GM19239 (cell line): ENCODE data around the gene U2AF1L4.

Experiments
- DNase-seq: peaks from one replicate; pipeline ENCODE4 v3.0.0; 2011; ENCODE audit warnings: low spot score; ENCODE audit not compliant: insufficient read length
- FAIRE-seq: peaks from 2 replicates; lab custom pipeline; 2011; peaks lifted over from hg19 to GRCh38; lab: Jason Lieb, UNC

Gene U2AF1L4

DNA sequence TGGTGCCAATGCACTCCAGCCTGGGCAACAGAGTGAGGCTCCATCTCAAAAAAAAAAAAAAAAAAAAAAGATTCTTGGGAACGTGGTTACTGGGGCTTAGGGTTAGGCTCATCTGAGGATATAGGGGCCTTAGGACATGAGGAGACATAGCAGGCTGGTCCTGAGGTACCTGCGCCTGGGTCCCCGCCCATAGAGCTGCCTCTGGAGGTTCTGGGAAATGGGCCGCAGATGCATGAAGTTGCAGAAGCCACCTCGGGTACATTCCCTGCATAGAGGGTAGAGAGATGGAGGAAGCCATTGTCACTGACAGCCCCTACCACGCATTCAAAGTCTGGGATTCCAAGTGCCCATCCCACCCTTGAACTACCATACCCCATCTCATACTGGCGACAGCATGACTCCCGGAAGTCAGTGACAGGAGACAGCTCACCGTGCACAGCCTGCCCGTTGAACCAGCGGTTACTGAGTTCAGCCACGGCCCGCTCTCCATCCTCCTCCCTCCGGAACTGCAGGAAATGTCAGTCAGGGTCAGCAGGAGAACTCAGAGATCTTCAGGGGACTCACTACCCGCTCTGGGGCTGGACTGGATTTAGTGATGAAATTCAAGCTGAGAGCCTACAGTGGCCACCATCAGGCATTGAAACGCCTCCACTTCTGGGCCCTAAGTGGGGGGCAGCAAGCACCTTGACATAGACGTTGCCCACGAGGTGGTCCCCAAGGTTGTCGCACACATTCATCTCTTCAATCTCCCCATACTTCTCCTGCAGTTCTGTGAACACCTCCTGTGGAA is 1.4 kb downstream of the U2AF1L4 start:
- DNase-seq (no peak), FAIRE-seq (no peak)

DNA sequence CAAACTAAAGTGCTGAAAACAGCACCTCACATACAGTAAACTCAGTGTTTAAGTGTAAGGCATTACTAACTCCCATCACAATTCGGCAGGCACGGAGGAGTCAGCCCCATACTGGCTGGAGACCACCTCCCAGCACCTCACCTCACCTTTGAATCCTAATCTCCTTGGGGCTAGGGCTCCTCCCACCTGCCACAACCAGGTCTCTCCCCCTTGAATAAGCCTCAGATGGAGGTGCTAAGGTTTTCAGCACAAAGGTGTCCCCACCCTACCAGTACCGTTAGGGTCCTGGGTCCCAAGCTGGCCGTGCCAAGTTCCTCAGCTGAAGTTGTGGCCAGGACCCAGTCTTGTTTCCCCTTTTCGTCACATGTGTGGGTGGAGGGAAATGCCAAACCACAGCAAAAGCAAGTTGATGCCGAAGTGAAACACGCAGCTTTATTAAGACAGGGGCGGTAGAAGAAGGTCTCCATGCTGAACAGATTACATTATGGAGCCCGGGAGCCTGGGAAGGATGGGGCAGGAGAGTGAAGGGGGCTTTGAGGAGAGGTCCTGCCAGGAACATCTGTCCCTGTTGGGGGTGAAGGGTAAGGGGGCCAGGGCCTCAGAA is 3.0 kb downstream of the U2AF1L4 start, which contains the start of gene IGFLR1:
IGFLR1 (minus strand) TSS at position 332 of the 604 bp plus-strand sequence. CDS start 1,272 bp downstream, outside the sequence.
- DNase-seq (no peak), FAIRE-seq (peak; percentile 93)

DNA sequence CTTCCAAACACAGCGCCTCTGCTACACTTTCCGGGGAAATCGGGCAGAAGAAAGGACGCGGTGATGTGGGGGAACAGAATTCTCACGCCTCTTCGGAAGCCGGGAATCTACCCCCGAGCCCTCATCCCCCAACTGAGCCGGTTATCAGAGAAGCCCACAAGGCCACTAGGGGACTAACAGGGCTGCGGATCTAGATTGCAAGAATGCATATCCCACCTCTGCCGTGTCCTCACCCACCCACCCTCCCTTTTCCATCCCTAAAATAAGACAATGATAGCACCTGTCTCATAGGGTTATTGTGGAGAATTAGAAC is 4.1 kb downstream of the U2AF1L4 start:
- FAIRE-seq (no peak), DNase-seq (no peak)

DNA sequence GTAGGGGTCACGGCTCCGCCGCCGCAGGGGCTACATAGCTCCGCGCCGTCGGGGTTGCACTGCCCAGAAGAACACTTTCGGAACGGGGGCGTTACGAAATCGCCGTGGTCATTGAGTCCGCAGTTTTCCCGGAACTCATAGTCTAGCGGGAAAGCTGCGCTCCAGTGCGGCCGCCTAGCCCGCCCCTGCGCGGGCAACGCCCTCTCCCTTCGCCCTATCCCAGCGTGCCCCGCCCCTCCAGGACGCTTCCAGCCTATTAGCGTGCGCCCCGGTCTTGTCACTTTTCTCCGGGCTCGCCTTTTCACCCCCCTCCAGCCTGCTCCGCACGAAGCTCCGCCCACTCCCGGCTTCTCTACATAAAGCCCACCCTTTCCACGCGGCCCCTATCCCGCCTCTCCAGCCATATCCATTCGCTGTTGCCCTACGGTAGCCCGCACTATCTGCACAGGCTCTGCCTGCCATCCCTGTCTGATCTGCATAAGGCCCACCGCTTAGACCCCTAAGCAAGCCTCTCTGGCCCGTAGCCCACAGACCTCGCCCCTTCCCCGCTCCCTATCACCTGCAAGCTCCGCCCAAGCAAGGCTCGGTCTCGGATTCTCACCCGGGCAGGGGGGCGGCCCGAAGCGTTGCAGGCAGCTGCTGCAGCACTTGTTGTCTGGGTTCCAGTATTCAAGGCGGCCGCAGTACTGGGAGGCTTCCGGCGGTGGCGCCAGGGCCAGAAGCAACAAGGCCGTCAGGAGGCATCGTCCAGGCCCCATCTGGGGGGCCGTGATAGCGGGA is 4.6 kb downstream of the U2AF1L4 start:
- peak; percentile 93 for FAIRE-seq

DNA sequence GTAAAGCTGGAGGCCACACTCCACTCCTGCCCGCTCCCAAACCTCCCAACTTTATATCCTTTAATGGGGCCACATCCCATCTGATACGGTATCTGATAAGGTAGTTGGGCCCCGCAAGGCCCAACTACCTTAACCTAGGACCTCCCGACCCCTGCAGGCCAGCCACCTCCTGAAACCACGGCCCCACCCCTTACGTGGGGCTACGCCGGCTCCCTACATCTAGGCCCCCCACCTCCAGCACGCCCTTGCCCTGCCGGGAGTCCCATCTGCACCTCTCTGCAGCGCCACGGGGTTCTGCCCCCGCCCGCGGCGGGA is 5.2 kb downstream of the U2AF1L4 start:
- DNase-seq (no peak), FAIRE-seq (no peak)

More for the DNA sequence above, 4.6 kb downstream of the U2AF1L4 start:
- DNase-seq: peak; percentile 99

DNA sequence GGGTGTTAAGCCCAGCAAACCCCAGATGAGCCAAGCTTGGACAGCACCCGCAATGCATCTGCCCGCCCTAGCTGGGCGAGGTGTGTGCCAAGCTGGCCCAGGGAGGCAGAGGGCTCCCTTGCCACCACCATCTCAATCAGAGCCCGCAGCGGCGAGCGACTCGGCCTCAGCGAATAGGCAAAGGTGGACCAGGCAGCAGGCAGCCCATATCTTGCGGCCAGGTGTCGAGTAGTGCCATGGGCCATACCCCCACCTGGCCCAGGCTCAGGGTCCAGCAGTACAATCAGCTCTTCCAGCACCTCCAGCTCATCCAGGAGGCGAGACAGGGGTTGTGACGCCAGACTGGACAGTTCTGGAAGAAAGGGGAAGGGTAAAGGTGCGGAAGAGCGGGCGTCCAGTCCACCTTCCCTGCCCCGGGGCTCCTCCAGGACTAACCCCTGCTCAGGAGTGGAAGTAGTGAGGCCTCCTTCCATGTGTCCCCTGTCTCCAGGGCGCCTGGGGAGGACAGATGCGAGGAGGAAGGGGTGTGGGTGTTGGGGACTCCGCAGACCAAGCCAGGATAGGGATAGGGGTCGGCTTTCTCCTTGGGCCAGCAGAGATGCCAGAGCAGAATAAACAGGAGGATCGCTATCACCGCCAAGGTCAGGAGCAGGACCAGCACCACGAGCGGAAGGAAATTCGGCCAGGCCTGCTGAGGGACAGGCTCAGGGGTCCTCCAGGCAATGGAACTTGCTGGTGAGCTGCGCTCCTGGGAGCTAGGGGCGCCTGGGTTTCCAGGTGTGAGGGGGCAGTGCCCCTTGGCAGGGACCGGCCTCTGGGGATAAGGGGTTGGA is 5.7 kb downstream of the U2AF1L4 start:
- DNase-seq (no peak), FAIRE-seq (no peak)

DNA sequence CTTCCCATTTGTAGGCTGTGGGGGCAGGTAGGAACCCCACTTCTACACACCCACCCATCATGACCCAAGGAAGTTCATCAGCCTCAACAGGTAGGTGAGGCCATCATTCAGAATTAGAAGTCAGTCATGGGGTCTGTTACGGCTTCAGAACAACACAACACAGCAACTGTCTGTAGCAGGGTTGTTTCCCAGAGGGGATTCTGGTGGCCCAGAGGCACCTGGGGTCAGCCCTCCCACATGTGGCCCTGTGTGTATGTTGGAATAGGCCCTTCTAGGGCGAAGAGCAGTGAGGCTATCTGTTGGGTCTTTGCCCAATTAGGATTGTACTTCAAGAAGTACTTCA is 6.4 kb downstream of the U2AF1L4 start:
- FAIRE-seq (no peak), DNase-seq (no peak)

DNA sequence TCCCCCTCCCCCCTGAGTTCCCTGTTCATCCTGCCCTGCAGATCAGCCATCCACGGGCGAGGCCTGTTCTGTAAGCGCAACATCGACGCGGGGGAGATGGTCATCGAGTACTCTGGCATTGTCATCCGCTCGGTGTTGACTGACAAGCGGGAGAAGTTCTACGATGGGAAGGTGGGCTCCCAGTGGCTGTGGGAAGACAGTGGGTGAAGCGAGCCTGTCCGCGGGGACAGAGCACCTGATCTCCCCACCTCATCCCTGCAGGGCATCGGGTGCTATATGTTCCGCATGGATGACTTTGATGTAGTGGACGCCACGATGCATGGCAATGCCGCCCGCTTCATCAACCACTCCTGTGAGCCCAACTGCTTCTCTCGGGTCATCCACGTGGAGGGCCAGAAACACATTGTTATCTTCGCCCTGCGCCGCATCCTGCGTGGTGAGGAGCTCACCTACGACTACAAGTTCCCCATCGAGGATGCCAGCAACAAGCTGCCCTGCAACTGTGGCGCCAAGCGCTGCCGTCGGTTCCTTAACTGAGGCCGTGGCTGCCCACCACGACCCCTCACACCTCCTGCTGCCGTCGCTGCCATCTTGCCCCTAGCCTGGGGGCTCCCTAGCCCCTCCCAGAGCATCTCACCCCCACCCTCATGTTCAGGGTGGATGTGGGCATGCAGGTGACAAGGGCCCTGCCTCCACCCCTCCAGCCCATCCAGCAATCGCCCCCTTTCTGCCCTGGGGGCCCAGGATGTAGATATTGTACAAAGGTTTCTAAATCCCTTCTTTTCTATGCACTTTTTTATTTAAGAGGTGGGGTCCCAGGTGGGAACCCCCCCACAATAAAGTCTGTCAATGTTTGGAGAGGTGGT is 7.0 kb downstream of the U2AF1L4 start:
- FAIRE-seq (no peak), DNase-seq (no peak)

DNA sequence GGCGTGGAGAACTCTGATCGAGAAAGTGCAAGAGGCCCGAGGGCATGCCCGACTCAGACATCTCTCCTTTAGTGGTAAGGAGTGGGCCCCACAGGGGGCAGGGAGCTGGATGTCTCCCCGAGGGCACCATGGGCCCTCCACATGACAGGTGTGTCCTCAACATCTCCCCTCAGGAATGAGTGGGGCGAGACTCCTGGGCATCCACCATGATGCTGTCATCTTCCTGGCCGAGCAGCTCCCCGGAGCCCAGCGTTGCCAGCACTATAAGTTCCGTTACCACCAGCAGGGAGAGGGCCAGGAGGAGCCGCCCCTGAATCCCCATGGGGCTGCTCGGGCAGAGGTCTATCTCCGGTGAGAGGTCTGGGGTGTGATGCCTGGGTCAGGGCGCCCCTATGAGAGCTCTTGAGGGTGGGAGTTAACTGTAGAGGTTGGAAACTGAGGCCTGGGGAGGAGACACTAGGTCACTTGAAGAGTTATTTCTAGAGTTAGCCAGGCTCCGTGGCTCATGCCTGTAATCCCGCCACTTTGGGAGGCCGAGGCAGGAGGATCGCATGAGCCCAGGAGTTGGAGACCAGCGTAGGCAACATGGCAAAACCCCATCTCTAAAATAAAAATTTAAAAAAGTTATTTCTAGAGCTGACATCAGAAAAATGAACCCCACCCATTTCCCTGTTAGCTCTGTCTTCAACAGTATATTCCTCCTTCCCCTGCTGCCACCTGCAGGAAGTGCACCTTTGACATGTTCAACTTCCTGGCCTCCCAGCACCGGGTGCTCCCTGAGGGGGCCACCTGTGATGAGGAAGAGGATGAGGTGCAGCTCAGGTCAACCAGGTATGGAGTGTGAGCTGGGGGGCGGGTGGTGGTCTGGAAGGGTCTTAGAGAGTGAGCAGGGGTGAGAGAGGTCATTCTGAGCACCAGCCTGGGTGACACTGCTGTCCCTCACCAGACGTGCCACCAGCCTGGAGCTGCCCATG is 8.0 kb downstream of the U2AF1L4 start:
- DNase-seq (no peak), FAIRE-seq (peak; percentile 28)

DNA sequence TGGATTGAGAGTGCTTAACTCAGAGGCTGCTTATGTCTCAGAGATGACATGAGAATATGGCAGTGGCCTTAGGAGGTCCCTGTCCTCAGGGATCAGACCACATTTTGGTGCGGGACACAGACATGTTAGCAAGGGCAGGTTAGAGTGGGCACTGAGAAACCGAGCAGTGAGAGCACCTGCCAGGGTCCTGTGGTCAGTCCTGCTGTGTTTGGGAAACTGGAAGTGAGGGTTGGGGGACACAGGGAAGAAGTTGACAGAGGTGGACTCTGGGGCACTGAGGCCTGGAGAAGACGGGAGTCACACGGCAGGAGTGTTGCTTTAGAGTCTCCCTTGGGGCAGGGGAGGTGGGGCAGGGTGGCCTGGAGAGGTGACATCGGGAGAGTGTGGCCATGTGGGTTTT is 10.3 kb downstream of the U2AF1L4 start:
- FAIRE-seq (no peak), DNase-seq (no peak)

DNA sequence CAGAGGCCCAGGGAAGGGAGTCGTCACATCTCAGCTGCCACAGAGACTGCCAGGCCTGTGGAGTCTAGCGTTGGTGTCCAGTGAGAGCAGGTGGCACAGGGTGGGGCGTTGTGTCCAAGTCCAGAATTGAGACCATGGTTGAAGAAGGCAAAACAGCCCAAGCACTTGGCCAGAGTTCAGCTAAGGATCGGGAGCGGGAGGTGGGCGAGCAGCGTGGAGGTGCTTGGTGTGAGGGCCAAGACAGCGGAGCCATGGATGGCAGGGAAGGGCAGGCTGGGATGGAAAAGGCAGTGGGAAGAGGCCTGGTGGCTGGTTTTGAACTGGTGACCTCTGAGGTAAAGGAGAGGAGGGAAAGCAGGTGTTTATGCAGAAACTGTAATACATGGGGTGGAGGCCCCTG is 10.9 kb downstream of the U2AF1L4 start:
- no peak for DNase-seq
- no peak for FAIRE-seq

DNA sequence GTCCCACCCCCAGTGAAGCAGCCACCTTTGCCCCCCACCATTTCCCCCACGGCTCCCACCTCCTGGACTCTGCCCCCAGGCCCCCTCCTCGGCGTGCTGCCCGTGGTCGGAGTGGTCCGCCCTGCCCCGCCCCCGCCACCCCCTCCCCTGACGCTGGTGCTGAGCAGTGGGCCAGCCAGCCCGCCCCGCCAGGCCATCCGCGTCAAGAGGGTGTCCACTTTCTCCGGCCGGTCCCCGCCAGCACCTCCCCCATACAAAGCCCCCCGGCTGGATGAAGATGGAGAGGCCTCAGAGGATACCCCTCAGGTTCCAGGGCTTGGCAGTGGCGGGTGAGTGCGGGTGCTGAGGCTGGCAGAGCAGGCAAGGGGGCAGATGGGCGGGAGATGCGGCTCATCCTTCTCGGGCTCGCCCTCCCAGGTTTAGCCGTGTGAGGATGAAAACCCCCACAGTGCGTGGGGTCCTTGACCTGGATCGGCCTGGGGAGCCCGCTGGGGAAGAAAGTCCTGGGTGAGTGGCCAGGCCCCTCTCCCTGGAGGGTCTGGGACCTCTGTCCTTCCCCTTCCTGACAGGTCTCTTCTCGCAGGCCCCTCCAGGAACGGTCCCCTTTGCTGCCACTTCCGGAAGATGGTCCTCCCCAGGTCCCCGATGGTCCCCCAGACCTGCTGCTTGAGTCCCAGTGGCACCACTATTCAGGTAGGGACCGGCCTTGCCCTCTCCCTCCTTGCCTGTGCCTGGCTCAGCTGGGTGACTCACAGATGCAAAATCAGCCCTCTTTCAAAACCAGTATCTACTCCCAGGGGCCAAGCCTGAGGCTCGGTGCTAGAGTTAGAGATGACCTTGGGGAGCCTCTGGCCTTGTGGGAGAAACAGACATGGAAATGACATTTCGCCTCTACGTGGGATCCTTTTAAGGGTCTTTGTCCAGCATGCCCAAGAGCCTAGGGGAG is 11.8 kb downstream of the U2AF1L4 start:
- DNase-seq: no peak
- no peak for FAIRE-seq

DNA sequence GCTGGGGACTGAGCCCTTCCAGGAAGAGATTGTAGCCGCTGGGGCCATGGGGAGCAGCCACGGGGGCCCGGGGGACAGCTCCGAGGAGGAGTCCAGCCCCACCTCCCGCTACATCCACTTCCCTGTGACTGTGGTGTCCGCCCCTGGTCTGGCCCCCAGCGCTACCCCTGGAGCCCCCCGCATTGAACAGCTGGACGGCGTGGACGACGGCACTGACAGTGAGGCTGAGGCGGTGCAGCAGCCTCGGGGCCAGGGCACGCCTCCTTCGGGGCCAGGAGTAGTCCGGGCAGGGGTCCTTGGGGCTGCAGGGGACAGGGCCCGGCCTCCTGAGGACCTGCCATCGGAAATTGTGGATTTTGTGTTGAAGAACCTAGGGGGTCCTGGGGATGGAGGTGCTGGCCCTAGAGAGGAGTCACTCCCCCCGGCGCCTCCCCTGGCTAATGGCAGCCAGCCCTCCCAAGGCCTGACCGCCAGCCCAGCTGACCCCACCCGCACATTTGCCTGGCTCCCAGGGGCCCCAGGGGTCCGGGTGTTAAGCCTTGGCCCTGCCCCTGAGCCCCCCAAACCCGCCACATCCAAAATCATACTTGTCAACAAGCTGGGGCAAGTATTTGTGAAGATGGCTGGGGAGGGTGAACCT is 12.6 kb downstream of the U2AF1L4 start:
- FAIRE-seq (no peak), DNase-seq (no peak)

DNA sequence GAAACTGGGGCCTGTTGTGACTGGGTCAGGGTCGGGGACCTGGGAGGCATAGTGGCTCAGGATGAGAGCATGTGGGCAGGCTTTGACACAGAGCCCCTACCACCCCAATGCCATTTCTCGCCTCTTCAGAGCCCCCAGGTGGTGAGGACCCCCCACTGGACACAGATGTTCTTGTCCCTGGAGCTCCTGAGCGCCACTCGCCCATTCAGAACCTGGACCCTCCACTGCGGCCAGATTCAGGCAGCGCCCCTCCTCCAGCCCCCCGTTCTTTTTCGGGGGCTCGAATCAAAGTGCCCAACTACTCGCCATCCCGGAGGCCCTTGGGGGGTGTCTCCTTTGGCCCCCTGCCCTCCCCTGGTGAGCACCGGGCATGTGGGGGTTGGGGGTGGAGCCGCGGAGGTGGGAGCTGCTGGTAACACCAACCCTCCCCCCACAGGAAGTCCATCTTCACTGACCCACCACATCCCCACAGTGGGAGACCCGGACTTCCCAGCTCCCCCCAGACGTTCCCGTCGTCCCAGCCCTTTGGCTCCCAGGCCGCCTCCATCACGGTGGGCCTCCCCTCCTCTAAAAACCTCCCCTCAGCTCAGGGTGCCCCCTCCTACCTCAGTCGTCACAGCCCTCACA is 13.3 kb downstream of the U2AF1L4 start:
- FAIRE-seq: no peak

DNA sequence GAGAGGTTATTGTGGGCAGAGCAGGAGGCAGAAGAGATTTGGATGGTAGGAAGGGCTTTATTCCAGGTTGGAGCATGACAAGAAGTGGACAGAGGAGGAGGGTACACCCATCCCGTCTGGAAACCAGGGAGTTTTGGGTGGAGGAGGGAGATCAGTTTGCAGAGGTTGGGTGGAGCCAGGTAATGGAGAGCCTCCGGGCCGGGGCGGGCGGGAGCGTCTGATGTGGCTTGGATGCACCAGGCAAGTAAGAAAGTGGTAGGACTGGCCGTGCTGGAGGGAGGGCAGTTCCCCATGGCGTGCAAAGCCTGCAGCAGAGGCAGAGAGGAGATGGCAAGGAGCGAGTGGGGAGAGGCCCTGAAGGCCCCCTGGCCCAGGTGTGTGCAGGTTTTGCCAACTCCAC is 13.9 kb downstream of the U2AF1L4 start:
- DNase-seq: no peak
- no peak for FAIRE-seq

More for the DNA sequence above, 13.3 kb downstream of the U2AF1L4 start:
- DNase-seq: no peak

DNA sequence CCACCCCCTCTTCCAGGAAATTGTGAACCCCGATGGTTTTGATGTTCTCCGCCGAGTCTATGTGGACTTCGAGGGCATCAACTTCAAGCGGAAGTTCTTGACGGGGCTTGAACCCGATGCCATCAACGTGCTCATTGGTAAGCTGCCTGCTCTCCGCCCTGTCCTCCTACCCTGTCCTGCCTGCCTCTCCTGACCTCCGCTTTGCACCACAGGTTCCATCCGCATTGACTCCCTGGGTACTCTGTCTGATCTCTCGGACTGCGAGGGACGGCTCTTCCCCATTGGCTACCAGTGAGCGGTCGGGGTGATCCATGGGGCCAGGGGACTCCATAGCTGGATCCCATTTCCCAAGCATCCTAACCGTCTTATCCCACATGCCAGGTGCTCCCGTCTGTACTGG is 14.9 kb downstream of the U2AF1L4 start:
- DNase-seq (no peak), FAIRE-seq (no peak)

DNA sequence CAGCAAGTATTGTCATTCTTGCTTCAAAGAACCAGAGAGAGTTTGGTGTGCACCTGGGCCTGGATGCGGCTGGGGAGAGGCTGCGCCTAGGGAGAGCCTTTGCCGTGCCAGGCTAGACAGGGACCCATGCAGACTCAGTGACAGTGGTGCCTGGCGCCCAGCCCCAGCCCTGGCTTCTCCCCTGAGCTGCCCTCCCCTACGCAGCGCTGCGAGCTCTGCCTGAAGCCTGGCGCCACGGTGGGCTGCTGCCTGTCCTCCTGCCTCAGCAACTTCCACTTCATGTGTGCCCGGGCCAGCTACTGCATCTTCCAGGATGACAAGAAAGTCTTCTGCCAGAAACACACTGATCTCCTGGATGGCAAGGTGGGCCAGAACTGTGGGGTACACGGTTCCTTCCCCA is 15.5 kb downstream of the U2AF1L4 start:
- no peak for FAIRE-seq
- DNase-seq: no peak
